ENCODE results near the gene GRK3.

Gene GRK3

DNA sequence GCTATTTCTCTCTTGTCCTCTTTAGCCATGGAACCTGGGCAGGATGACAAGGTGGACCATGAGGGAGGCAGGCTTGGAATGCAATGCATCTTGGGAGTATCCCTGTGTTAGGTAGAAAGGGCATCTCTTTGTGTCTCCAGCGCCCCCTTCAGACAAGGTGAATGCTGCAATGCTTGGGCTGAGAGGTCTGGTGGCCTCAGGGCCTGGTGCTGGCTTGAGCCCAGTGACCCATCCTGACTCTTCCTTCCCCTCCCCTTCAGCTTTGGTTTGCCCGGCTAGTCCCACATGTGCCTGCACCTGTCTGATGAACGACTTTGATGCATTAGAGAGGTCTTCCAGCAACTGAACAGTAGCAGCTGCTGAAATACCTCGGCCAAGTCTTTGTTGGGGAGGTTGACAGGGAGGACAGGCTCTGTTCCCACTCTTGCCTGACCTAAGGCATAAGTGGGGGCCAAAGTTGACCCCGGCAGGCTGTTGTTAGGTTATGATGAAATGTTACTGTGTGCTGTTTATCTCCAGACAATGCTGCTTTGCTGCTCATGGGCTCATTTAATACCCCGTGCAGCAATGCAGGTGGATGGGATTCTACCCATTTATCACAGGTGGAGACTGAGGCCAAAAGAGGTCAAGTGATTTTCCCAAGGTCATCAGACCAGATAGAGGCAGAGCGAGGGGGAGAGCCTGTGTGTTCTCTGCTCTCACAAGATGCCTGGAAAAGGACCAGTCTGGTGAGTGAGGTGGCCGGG, 200.0 kb downstream of the GRK3 start:
- DNase-seq, result no peak

DNA sequence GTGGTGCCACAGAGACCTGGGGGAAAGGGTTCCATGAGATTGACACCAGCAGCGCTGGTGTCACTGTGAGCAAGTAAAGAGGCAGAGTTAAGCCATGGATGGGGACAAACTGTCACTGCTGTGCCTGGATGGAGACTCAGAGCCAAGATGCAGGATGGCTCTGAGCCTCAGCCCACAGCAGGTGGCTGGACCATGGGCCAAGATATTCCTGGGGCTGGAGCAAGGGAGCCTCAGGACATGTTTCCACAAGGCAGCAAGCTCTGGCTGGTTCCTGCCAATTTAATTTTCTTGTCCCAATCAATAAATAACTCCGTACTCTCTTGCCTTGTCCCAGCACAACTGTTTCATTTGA, 200.5 kb downstream of the GRK3 start:
- DNase-seq, result no peak

DNA sequence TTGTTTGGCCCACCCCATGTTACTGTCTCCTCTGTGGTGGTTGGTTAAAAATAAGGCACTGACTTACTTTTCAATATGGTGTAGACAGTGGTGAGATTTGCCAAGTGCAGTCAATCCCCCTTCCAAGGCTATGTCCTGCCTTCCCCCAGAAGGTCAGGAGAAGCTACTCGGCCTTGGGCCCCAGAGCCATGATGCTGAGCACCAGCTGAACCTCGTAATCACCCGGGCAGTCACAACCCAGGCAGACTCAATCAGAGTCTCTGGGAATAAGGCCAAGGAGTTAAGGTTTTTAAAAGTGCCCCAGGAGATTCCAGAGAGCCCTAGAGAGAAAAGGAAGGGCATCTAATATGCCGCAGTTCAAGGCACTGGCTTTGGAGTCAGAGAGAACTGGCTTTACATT, 201.3 kb downstream of the GRK3 start:
- DNase-seq, result no peak

DNA sequence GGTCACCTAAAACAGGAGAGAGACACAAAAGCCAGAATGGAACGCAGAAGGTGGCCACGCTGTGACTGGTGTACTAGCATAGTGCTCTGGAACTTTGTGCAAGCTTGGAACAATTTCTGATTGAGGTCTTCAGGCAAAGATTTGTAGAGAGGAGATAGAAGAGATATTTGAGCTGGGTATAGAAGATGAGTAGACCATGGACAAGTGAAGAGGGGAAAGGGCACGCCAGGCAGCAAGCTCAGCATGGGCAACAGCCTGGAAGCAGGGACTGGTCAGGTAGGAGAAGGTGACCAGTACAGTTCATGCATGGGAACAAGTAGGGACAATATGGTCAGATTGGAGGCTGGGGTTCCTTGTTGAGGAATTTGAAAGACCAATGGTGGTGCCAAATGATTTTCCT, 201.9 kb downstream of the GRK3 start:
- DNase-seq, result no peak

DNA sequence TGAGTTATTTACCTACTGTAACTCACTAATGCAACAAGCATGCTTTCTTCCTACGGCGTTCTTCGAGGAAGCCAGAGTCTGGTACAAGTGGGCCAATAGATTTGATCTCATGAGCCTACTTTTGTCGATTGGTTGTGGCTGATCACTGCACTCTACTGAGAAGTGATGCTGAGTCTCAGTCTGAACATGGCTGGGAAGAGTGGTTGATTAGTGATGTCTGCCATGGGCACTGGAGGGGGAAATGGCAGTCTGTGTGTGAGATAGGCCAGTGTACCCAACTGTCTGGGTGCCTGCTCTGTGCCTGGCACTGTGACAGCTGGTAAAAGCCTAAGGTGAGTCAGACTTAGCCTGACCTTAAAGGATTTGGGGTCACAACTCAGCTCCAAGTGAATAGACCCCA, 205.9 kb downstream of the GRK3 start:
- DNase-seq, result no peak

DNA sequence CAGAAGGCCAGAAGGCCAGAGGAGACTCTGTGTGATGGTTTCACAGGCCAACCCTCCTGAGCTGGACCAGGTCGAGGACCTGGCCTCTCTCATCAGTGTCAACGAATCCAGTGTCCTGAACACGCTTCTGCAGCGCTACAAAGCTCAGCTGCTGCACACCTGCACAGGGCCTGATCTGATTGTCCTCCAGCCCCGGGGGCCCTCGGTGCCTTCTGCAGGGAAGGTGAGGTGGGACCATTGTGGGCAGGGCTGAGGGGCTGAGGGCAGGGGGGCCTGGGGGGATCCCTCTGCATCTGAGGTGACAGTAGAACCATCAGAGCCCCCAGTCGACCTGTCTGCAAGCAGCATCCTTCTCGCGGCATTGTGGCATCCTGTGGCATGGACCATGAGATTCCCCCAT, 207.8 kb downstream of the GRK3 start:
- DNase-seq, result no peak

DNA sequence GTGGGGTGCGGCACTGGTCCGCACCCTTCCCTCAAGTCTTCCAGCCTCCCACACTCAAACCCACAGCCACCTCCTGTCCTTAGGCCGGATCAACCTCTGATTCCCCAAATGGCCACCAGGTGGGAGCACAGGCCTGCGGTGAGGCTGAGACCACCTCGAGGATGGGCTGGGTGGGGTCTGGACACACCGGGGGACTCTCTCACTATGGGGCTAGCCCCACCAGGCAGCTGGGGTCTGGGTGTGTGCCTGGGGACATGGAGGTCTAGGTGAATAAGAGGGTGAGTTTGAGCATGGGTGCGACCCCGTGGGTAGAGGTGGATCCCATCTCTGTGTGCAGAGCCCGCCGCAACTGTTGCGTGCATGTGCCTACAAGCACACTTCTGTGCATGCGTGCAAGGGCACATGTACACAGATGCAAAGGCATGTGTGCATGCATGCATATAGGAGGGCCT, 210.1 kb downstream of the GRK3 start:
- DNase-seq, result no peak

DNA sequence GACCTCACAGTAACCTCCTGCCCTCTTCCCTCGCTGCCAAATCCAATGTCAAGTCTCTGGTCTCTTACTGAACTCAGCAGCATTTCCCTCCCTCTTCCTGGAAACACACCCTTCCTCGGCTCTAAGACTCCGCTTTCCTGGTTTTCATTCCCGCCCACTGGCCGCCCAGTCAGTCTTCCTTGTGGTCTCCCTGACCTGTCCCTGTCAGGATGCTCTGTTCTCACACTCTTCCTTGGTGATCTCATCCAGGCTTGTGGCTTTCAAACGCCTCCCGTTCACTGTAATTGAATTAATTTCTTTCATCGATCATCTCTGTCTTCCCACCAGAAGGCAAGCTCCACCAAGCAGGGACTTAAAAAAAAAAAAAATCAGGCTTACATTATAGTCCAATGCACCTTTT, 211.1 kb downstream of the GRK3 start:
- no peak for DNase-seq

DNA sequence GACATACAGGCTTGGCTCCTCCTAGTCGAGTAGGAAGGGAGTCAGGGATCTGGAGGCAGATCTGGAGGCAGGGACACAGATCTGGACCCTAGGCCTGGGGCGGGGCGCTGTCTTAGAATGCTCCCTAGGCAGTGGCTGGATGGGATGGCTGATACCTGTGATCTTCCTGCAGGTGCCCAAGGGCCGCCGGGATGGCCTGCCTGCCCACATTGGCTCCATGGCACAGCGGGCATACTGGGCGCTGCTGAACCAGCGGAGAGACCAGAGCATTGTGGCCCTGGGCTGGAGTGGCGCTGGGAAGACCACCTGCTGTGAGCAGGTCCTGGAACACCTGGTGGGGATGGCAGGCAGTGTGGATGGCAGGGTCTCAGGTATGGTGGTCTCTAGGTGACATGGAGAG, 212.9 kb downstream of the GRK3 start:
- no peak for DNase-seq

DNA sequence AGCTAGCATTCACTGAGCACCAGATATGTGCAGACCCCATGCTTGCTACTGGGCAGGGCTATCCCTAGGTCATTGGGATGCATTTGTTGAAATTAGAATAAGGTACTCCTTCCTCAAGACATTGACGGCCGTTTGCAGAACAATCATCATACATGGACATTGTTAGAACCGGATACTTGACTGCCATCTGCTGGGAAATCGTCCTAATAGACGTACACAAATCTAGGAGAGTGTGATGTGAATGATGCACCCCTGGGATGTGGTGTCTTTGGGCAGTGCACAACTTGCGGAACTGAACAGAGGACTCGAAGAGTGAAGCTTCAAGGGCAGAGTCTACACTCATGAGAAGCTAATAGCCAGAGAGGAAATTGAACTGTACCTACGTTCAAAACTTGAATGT, 213.4 kb downstream of the GRK3 start:
- no peak for DNase-seq

All from activated T-cell treated with anti-CD3 and anti-CD28 coated beads, Interleukin-2, amount 50 U/mL, for 1 hour (primary cell).